Hepatocyte (in vitro differentiated cells): ENCODE measurements around the gene MED13L.

Experiments
- CTCF ChIP-seq: fragments of 200-600 bp; sonication (generic); IDR thresholded peaks from 2 replicates; pipeline ENCODE4 v1.5.1; 2016; ENCODE audit warnings: antibody characterized with exemption, mild to moderate bottlenecking; ENCODE audit not compliant: poor library complexity
- EZH2 ChIP-seq: fragments of 200-600 bp; sonication (generic); IDR thresholded peaks from 2 replicates; pipeline ENCODE4 v1.6.1; 2016; ENCODE audit warnings: antibody characterized with exemption, mild to moderate bottlenecking, borderline replicate concordance
- EZH2phosphoT487 ChIP-seq: fragments of 200-600 bp; sonication (generic); IDR thresholded peaks from one replicate; pipeline ENCODE4 v1.6.1; 2018; ENCODE audit warnings: antibody characterized with exemption, mild to moderate bottlenecking, low read depth, moderate library complexity; ENCODE audit not compliant: unreplicated experiment, severe bottlenecking

DNA sequence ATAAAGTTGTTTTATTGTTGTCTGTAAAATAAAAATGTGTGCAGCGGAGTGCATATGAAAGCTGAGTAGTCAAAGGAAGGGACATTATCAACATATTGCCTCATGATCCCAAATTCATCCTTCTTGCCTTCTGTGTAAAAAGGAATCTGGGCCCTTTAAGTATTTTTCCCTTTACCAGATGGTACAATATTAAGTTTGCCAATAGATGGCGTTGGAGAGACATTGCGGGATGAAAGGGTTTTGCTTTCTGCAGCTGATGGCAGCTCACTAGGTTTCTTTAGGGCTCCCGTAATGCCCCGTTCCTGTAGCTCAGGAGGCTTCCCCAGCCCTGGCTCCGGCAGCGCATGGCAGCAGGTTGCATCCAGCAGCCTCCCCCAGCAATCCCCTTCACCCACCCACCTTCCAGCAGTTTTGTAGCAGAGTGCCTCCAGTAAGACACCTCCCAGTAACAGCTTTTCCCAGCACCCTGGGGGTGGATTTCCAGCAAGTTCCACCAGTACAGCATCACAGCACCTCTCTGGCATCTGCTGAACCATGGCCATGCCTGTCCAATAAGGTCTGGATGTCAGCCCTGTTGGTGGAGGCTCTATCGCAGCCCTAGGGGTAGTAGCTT lies 354.4 kb downstream of the MED13L start:
- no peak for TF ChIP-seq CTCF
- TF ChIP-seq EZH2: no peak
- no peak for TF ChIP-seq EZH2phosphoT487
